AG08396 (cell line): ENCODE data around the gene ZBTB7C.
"Not testable (repeated sequence)": the region's sequence is repeated elsewhere in the genome, so short reads cannot be mapped to it uniquely, and the experiment has no call there.

Experiments
- DNase-seq: peaks from one replicate; pipeline ENCODE4 v3.0.0; 2012; ENCODE audit warnings: low spot score, mixed read lengths

The ZBTB7C gene

DNA sequence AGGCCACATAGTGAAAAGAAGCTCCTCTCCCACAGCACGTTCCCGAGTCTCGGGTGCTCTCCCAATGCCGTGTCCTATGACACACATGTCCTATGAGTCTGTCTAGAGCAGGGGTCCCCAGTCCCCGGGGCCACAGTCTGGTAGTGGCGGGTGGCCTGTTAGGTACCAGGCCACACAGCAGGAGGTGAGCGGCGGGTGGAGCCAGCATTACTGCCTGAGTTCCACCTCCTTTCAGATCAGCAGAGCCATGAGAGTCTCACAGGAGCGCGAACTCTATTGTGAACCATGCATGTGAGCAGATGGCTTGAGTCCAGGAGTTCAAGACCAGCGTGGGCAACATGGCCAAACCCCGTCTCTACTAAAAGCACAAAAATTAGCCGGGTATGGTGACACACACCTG lies 112.6 kb downstream of the ZBTB7C start:
- no peak for DNase-seq

DNA sequence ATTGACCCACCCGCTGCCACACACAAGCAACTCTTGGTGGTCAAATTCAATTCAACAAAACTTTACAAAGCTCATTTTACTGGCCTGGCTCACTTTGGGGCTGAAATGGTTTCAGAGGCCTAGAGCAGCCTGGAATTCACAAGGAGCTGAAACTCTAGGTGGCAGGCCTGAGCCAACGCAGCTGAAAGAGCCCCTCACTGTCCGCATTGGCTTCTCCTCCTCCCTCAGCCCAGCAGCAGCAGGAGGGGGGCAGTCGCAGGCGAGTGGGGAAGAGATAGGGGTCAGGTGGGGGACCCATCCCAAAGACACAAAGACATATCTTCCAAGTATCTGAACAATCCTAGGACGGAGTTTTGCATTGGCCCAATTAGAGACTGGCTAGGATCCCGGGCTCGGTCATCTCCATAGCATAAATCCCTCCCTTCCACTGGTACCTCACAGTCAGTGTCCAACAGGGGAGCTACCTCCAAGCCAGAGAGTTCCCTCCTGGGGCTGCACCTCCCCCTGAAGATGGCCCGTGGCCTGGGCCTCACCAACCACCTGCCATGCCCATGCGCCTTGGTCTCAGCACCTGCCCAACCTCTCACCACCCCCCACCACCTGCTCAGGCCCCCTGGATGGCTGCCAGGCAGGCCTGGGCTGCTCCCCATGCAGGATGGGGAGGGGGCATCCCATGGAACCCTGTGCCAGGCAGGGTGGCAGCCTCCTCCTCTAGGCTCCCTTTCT lies 113.4 kb downstream of the ZBTB7C start:
- DNase-seq: no peak

DNA sequence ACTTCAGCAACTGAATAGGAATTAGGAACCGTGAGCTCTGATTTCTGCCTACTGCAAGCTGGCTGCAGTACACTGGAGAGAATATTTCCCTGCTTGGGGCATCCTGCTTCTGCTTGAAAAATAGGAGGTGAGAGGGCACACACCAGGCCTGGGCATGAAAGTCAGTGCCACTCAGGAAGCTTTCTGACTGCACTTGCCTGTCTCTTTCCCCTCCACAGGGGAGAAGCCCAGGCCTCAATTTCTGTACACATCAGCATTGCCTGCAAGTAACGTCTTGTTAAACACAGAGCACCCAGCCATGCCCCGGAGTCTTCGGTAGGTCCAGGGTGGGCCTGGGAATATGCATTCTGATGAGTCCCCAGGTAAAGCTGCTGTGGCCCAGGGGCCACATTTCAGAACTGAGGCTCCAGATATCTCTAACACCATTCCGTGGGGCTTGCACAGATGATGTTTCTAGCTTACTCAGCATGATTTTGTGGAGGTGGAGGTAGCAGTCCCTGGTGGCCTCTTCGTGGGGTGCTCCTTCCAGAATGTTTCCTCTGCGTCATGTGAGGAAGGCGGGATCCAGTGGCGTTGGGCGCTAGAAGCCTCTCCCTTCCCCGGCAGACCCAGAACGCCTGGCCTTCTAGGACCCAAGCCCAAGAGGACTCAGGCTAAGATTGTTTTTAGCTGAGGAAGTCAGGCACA lies 114.1 kb downstream of the ZBTB7C start:
- no peak for DNase-seq

DNA sequence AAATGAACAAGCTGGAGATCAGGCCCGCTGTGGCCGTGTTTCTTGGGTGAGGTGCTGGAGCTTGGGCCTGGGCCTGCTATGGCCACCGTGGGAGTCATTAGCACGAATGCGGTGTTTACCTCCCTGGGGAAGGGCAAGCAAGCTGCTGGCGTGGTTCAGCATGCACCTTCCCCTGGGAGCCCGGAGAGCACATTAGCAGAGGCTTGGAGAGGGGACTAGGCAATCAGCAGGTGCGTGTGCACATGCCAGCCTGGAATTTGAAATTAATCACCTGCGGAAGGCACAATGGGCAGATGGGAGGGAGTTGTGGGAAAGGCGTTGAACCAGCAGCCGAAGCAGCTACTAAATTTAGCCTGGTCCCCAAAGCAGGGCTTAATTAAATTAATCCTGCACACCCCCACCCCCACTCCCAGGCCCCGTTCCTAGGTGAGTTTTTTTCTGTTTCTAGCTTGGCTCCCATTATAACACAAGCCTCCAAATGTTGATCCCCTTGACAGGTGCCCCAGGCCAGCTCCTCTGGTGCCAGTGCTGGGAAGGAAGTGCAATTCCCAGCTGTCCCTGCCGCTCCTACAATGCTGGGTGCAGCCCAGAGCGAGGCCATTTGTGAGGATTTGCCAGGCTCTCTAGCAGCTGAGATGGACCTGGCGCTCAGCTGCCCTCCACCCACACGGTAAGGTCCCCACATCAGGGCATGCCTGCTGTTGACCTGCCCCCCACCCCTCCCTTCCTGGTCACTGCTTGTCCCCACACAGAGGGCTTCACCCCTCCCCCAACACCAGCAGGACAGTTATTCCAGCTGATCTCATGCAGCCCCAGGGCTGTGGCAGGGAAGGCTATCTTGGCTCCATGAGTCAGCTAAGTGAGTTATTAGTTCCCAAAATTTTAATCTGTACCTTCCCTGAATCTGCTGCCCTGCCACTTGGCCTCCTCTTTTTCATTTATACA lies 115.0 kb downstream of the ZBTB7C start:
- DNase-seq: no peak

DNA sequence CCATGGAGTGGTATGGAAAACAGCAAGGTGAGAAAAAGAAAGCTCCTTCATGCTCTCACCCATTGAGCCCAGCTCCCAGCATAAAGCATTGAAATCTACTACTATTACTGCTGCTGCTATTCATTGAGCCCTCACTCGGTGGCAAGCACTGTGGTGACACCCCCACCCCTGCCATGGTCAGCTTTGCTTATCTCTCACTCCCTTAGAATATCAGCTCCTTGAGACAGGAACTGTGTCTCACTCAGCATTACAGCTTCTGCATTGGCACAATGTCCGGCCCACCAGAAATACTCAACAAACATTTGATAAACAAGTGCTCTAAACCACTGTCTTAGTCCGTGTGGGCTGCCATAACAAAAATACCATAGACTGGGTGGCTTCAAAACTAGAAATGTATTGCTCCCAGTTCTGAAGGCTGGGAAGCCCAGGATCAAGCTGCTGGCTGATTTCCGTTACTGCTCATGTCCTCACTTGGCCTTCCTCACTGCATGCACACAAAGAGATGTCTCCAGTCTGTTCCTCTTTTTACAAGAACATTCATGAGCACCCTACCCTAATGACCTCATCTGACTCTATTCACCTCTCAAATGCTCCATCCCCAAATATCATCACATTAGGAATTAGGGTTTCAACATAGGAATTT lies 116.3 kb downstream of the ZBTB7C start:
- no peak for DNase-seq

DNA sequence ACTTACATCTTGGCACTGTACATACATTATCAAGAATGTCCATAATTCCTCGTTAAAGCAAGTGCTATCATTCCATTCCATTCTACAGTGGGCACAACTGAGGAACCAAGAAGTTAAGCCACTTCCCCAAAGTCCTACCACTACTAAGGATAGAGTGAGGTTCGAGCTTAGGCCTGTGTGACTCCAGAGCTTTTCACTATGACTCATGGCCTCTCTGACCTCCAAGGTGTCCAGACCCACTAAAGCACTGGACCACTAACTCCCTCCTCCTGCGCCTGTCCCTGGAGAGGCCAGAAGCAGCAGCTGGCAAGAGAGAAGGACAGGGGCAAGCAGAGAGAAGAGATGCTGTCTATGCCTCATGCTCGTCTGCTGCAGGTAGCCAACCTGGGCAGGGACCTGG lies 117.0 kb downstream of the ZBTB7C start:
- no peak for DNase-seq

DNA sequence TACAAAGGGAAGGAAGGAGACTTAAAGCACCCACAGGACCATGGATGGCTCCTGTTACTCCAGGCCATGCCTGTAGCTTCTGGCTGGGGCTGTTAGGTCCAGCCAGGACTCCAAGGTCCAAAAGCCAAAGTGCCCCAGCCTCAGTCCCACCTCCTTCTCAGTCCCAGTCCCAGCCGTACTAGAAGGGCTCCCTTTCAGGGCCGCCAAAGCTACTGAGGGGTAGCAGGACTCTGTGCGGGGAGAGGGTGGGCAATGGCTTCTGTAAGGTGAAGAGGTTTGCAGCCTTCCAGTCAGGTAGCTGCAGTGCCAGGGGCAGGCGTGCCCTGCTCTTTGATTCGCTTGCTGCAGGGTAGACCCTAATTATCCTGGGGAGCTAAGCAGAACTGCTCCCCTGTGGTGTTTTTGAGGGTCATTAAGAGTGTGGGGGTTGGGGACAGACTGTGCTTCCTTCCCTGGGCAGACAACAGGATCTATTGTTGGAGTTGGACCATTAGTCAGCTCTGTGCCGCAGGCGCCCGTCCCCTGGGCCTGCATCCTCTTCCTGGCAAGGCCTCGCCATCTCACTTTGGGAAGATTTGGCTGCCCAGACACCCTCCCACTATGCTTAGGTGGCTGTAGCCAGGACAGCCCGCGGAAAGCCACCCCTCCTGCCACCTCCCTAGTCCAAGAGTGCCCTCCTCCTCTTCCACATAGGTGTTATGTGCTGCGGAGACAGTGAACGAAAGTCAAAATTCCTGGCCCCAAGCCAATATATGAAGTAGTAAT lies 118.8 kb downstream of the ZBTB7C start:
- no peak for DNase-seq

DNA sequence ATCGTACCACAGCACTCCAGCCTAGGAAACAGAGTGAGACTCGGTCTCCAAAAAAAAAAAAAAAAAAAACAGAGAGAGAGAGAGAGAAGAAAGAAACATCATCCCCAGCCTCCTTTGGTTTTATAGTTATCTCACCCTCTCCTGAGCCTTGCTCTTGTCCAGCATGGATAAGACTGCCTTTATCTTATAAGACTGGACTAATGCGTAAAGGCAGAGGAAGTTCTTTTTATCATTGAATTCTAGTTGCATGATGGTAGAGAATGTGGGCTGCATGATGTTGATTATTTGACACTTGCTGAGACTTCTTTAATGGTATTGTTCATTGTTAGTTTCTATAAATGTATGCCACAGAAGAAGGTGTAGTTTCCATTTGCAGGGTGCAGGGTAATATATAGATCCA lies 124.4 kb downstream of the ZBTB7C start:
- no peak for DNase-seq

DNA sequence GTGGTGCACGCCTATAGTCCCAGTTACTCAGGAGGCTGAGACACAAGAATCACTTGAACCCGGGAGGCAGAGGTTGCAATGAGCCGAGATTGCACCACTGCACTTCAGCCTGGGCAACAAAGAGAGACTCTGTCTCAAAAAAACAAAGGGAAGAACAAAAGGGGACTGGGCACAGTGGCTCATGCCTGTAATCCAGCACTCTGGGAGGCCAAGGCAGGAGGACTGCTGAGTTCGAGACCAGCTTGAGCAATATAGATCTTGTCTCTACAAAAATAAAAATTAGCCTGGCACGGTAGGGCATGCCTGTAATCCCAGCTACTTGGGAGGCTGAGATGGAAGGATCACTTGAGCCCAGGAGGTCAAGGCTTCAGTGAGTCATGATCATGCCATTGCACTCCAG lies 125.2 kb downstream of the ZBTB7C start:
- DNase-seq: not testable (repeated sequence)

DNA sequence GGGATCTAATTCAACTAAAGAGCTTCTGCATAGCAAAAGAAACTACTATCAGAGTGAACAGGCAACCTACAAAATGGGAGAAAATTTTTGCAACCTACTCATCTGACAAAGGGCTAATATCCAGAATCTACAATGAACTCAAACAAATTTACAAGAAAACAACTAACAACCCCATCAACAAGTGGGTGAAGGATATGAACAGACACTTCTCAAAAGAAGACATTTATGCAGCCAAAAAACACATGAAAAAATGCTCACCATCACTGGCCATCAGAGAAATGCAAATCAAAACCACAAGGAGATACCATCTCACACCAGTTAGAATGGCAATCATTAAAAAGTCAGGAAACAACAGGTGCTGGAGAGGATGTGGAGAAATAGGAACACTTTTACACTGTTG lies 127.7 kb downstream of the ZBTB7C start:
- DNase-seq: not testable (repeated sequence)

DNA sequence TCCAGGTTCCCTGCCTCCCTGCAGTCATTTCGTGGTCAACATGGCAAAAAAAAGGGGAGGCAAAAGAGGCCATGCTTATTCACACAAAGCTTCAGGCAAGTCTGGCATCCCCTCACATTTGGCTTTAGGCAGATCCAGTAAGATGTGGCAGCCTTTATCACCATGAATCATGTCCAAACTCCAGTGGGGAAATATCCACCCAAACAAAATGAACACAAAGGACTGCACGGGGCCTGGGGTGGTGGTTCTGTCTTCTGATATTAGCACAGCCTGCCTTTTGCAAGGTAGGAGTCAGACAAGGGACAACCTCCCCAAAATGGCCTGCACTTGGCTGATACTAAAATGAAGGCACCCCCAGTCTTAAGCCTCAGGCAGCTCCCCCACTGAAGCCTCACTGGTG lies 129.9 kb downstream of the ZBTB7C start:
- DNase-seq: no peak

DNA sequence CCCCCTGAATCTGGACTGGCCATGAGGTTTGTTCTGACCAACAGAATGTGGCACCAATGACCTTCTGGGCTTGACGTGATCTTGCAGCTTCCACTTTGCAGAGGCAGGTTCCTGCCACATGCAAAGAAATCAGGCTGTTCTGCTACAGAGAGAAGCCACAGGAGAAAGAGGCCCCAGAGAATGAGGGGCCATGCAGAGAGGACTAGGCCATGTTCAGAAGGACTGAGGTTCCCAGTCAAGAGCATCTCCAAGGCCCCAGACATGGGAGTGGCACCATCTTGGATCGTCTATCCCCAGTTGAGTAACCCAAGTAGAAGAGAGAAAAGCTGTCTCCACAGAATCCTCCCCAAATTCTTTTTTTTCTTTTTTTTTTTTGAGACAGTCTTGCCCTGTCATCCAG lies 131.1 kb downstream of the ZBTB7C start:
- no peak for DNase-seq

DNA sequence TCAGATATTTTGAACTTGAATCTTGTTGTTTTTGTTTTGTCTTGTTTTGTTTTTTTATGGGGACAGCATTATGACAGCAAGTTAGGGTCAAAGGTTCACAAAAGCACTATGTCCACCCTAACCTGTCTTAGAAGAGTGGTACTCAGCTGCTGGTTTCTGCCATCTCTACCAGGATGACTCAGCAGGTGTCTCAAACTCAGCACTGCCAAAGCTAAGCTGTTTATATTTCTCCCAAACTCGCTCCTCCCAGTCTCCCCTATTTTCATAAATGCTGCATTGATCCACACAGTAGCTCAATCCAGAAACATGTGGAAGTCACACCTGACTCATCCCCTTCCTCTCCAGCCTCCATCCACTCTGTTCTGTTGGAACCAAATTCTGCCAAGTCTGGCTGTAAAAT lies 134.9 kb downstream of the ZBTB7C start:
- DNase-seq: no peak

DNA sequence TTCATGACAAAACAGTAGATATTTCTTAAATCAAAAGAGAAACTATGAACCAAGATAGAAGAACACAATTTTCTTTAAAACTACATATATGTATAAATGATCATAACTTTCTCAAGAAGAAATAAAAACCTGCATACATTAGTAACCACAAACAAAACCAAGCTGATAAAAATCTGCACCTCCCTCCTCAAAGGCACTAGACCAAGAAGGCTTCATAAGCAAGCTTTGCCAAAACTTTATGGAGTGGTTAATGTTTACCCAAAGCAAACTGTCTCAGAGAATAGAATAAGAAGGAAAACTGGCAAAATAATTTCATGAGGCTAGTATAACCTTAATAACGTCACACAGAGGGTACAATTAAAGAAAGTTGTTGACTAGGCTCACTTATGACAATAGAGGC lies 138.3 kb downstream of the ZBTB7C start:
- no peak for DNase-seq

DNA sequence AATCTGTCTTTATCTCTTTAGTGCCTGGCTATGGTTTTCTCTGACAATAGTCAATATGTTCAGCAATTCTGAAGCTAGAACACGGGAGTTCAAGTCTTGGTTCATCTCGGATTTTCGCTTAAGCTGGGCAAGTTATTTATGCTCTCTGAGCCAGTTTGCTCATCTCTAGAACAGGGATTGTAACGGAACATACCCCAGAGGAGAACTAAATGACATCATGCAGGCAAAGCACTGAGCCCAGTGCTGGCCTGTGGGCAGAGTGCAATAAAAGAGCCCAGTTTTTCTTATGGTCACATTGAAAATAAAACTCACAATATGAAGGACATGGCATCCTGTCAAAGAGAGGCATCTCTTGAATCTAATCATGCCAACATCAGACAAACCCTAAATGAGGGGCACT lies 143.9 kb downstream of the ZBTB7C start:
- no peak for DNase-seq

DNA sequence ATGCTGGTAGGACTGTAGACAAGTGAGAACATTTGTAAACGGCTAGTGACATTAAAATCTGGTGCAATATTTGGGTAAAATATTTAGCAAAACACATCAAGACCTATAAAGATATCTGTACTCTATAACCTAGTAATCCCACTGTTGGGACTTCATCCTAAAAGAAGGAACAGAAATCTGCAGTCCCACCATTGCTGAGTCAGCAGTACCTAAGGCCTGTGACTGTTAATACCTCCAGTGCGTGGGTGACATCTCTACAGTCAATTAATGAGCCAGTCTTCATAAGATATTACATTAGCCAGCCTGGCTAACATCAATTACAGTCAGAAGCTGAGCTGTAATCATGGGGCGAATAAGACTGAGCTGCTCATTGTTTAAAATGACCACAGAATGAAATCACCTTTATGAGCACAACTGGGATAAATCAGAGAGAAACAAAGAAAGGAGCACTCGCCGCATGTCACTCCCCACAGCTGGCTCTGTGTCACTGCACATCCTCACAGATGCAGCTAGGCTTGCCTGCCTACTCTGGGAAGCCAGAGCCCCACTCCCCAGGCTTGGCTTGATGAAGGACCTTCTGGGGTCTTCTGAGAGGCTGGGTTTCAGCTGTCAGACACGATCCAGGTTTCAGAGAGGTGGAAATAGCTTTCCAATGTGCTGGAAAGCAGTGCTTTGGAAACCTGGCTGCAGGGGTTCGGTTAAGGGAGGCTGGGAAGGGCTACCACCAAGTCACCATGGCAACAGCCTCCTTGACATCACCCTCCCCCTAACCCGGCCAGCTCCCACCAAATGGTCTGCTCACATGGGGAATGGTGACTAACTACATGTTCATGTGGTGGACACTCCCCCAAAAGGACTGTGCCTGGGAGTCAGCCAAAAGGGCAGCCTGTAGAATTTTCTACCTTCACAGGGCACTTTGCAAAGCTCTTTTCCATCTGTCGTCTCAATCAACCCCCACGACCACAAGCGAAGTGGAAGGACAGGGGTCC lies 145.0 kb downstream of the ZBTB7C start:
- DNase-seq: no peak

DNA sequence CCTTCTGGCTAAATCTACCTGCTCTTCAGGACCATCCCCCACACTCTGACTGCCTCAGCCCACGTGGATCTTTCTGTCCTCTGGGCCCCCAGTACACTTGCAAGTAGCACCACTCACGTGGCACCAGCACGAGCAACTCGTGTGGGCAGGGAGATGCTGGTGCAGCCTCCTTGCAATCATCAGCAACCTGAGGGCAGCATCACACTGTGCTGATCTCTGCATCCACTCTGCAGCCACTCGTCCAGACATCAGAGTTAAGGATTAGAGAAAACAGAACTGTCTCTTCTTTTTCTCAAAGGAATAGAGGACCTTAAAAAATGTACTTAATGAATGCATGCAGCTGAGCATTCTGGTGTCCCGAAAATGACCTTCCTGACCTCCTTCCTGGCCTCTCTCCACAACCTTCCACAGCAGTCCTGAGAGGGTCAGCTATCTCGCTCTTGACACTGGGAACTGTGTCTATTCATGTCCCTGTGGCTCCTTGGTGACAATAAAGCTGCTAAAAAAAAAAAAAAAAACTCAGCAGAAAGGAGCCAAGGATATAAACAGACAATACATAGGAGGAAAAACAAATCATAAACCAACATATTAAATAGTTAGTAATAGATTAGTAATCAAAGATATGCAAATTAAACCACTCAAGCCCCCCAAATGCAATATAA lies 145.9 kb downstream of the ZBTB7C start:
- no peak for DNase-seq

DNA sequence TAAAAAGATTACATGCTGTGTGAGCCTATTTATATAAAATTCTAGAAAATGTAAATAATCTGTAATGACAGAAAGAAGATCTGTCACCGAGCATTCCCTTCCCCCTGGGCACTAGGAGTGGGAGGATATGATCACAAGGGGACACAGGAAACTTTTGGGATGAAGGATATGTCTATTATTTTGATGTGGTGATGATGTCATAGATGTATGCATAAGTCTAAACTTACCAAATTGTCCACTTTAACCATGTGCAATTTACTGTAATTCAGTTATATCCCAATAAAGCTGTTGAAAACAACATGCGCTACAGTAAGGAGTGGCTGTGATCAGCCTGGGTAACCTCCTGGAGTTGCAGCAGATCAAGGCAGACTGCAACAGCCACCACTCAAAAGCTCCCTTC lies 148.9 kb downstream of the ZBTB7C start:
- no peak for DNase-seq

DNA sequence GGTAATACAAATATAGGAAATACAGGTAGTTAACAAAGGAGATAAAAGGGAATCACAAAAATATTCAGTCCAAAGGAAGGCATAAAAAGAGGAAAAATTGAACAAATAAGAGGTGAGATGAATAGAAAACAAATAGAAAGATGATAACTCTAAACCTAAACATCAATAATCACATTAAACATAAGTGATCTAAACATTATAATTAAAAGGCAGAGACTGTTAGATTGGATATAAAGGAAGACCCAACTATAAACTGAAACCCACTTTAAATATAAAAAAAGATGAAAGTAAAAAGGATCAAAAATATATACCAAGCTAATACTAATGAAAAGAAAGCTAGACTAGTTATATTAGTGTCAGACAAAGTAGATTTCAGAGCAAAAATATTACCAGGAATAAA lies 152.3 kb downstream of the ZBTB7C start:
- no peak for DNase-seq
